Astrocyte (in vitro differentiated cells and primary cell): Measurements from ENCODE around the gene ZBTB7C. TPM values are rescaled to one million over a fixed set of nuclear protein-coding genes. Genes with fewer than 3 reads are reported as not detected.

Experiments
- DNase-seq: peaks from one replicate; pipeline ENCODE4 v3.0.0-alpha.2; 2010; ENCODE audit warnings: low read depth
- FAIRE-seq: peaks from 2 replicates; lab custom pipeline; 2011; peaks lifted over from hg19 to GRCh38; lab: Jason Lieb, UNC
- H2AFZ ChIP-seq: 2 replicates; pipeline ENCODE4 v1.6.0; 2012; ENCODE audit warnings: low read depth, low read length, inconsistent platforms
- H3K27ac ChIP-seq: 2 replicates; pipeline ENCODE4 v1.5.1; 2011; ENCODE audit warnings: low read depth, low read length, inconsistent platforms
- H3K27me3 ChIP-seq: 2 replicates; pipeline ENCODE4 v1.6.0; 2011; ENCODE audit warnings: low read length, inconsistent platforms; ENCODE audit not compliant: insufficient read depth
- H3K36me3 ChIP-seq: 2 replicates; pipeline ENCODE4 v1.5.1; 2011; ENCODE audit warnings: low read length, inconsistent platforms; ENCODE audit not compliant: insufficient read depth
- H3K4me1 ChIP-seq: 2 replicates; pipeline ENCODE4 v1.5.1; 2011; ENCODE audit warnings: low read length, inconsistent platforms; ENCODE audit not compliant: insufficient read depth
- H3K4me2 ChIP-seq: 2 replicates; pipeline ENCODE4 v1.6.0; 2012; ENCODE audit warnings: low read length, inconsistent platforms
- H3K4me3 ChIP-seq: 2 replicates; pipeline ENCODE4 v1.5.1; 2011; ENCODE audit warnings: low read depth, mild to moderate bottlenecking, low read length, inconsistent platforms; ENCODE audit not compliant: insufficient read depth
- H3K79me2 ChIP-seq: 2 replicates; pipeline ENCODE4 v1.6.0; 2012; ENCODE audit warnings: mild to moderate bottlenecking, low read length, inconsistent platforms; ENCODE audit not compliant: insufficient read depth
- H3K9ac ChIP-seq: 2 replicates; pipeline ENCODE4 v1.6.0; 2012; ENCODE audit warnings: mild to moderate bottlenecking, low read length, inconsistent platforms
- H3K9me3 ChIP-seq: 2 replicates; pipeline ENCODE4 v1.5.1; 2012; ENCODE audit warnings: low read depth, mild to moderate bottlenecking, low read length, inconsistent platforms; ENCODE audit not compliant: insufficient read depth
- H4K20me1 ChIP-seq: 2 replicates; pipeline ENCODE4 v1.6.0; 2012; ENCODE audit warnings: low read length, inconsistent platforms; ENCODE audit not compliant: insufficient read depth
- H3K27ac Mint-ChIP-seq: one replicate; pipeline ENCODE4 v1.8.0; 2021; ENCODE audit warnings: mild to moderate bottlenecking, mixed read lengths; ENCODE audit not compliant: unreplicated experiment
- H3K27me3 Mint-ChIP-seq: one replicate; pipeline ENCODE4 v1.8.0; 2021; ENCODE audit warnings: low read depth, mixed read lengths; ENCODE audit not compliant: unreplicated experiment
- H3K36me3 Mint-ChIP-seq: one replicate; pipeline ENCODE4 v1.8.0; 2021; ENCODE audit warnings: low read depth, mixed read lengths; ENCODE audit not compliant: unreplicated experiment
- H3K4me1 Mint-ChIP-seq: one replicate; pipeline ENCODE4 v1.8.0; 2021; ENCODE audit warnings: low read depth, mixed read lengths; ENCODE audit not compliant: unreplicated experiment
- H3K4me3 Mint-ChIP-seq: one replicate; pipeline ENCODE4 v1.8.0; 2021; ENCODE audit warnings: mild to moderate bottlenecking, moderate library complexity, mixed read lengths; ENCODE audit not compliant: unreplicated experiment
- H3K9me3 Mint-ChIP-seq: one replicate; pipeline ENCODE4 v1.8.0; 2021; ENCODE audit warnings: mild to moderate bottlenecking, mixed read lengths; ENCODE audit not compliant: unreplicated experiment
- EZH2 ChIP-seq: IDR thresholded peaks from 2 replicates; pipeline ENCODE4 v1.6.1; 2012; ENCODE audit warnings: mild to moderate bottlenecking, low read length, inconsistent platforms; ENCODE audit not compliant: insufficient read depth
- total RNA-seq: library from RNA; stranded (reverse); gene quantifications from 2 replicates; pipeline ENCODE4 v1.2.1, GENCODE V29; 2021
- TF ChIP-seq, protein P1 (sequence below): IDR thresholded peaks from 2 replicates; pipeline ENCODE4 v1.5.1; 2011; ENCODE audit warnings: low read depth, mild to moderate bottlenecking, inconsistent platforms, low read length, moderate library complexity; ENCODE audit not compliant: insufficient read depth

Gene ZBTB7C
- total RNA-seq, 1 donor from 2014 or later, result 1.0 TPM

DNA sequence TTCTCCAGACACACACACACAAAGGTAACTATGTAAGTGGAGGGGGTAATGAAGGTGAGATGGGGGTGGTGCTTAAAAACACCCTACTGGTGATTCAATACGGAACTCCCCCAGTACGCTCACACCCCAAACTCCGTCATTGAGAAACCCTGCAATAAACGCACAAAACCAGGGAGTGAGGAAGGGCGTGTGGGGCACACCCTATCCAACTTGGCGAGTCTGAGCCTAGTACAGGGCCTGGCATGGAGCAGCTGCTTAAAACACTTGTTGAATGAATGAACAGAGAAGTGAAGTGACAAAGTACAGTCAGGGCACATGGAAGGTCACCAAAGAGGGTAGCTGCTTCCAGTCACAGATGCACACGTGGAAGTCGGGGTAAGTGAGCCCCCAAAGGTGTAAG lies 331.9 kb downstream of the ZBTB7C start:
- H2AFZ ChIP-seq, result no peak overlapping the region
- Mint-ChIP-seq H3K9me3 (no peaks in the 10 kb centered on the region), H3K36me3 (peaks cover 3% of the 10 kb centered on the region), H3K27me3 (peaks cover 57% of the 10 kb centered on the region), H3K4me1 (no peaks in the 10 kb centered on the region), H3K4me3 (no peak overlapping the region), H3K27ac (no peak overlapping the region)
- no peaks in the 10 kb centered on the region for H4K20me1 ChIP-seq
- H3K4me1 ChIP-seq, result no peaks in the 10 kb centered on the region
- H3K4me2 ChIP-seq, result no peak overlapping the region
- no peak overlapping the region for H3K27ac ChIP-seq
- no peaks in the 10 kb centered on the region for H3K79me2 ChIP-seq
- TF ChIP-seq, protein P1, sequence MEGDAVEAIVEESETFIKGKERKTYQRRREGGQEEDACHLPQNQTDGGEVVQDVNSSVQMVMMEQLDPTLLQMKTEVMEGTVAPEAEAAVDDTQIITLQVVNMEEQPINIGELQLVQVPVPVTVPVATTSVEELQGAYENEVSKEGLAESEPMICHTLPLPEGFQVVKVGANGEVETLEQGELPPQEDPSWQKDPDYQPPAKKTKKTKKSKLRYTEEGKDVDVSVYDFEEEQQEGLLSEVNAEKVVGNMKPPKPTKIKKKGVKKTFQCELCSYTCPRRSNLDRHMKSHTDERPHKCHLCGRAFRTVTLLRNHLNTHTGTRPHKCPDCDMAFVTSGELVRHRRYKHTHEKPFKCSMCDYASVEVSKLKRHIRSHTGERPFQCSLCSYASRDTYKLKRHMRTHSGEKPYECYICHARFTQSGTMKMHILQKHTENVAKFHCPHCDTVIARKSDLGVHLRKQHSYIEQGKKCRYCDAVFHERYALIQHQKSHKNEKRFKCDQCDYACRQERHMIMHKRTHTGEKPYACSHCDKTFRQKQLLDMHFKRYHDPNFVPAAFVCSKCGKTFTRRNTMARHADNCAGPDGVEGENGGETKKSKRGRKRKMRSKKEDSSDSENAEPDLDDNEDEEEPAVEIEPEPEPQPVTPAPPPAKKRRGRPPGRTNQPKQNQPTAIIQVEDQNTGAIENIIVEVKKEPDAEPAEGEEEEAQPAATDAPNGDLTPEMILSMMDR, result no peak
- no peak for TF ChIP-seq EZH2
- DNase-seq (no peak), FAIRE-seq (no peak)
- no peak overlapping the region for H3K9ac ChIP-seq
- no peaks in the 10 kb centered on the region for H3K9me3 ChIP-seq
- H3K27me3 ChIP-seq, result no peaks in the 10 kb centered on the region
- H3K4me3 ChIP-seq, result no peak overlapping the region
- no peaks in the 10 kb centered on the region for H3K36me3 ChIP-seq

DNA sequence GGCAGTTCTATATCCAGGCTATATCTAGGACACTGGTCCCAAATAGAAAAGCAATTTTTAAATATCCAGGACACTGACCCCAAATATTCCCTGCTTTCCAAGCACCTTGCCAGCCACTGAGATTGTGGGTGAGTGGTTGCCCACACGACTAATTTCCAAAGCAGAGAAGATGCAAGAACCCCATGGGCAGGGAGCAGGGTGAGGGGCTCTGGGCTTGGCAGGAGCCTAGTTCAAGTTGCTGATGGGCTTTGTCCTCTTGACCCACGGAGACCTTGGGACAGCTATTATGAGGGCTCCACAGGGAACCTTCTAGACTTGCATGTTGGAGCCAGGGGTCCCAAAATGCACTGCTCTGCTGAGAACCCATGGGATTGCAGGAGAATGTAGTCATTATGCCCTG lies 332.7 kb downstream of the ZBTB7C start:
- H4K20me1 ChIP-seq, result no peaks in the 10 kb centered on the region
- no peaks in the 10 kb centered on the region for H3K4me1 ChIP-seq
- Mint-ChIP-seq H3K4me3 (no peak overlapping the region), H3K4me1 (no peaks in the 10 kb centered on the region), H3K27me3 (peaks cover 59% of the 10 kb centered on the region), H3K36me3 (peaks cover 4% of the 10 kb centered on the region), H3K27ac (no peak overlapping the region), H3K9me3 (no peaks in the 10 kb centered on the region)
- no peaks in the 10 kb centered on the region for H3K9me3 ChIP-seq
- no peak overlapping the region for H3K4me2 ChIP-seq
- no peaks in the 10 kb centered on the region for H3K79me2 ChIP-seq
- no peak overlapping the region for H3K9ac ChIP-seq
- TF ChIP-seq, protein P1, result no peak
- no peak for TF ChIP-seq EZH2
- FAIRE-seq, result no peak
- H3K36me3 ChIP-seq, result no peaks in the 10 kb centered on the region
- no peak for DNase-seq
- no peak overlapping the region for H3K4me3 ChIP-seq
- no peak overlapping the region for H3K27ac ChIP-seq
- no peak overlapping the region for H2AFZ ChIP-seq
- no peaks in the 10 kb centered on the region for H3K27me3 ChIP-seq

DNA sequence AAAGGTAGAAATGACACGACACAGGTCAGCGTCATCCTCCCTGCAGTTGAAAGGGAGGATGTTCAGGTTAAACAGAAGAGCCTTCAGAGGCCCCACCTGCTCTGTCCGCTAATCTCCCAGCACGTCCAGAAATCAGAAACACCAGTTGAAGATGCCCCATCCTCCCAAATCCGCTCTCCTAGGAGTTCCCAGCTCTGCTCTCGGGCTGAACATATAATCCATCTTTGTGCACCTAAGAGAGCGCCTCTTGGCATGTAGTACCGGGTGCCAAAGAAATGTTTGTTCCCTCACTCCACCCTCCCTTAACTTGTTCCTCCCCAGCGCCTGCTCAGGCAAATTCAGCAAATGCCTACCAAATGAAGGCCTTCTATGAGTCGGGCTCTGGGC lies 333.5 kb downstream of the ZBTB7C start:
- Histone ChIP-seq H3K27ac (no peak overlapping the region), H3K4me1 (no peaks in the 10 kb centered on the region), H3K9me3 (no peaks in the 10 kb centered on the region), H3K79me2 (no peaks in the 10 kb centered on the region), H3K9ac (no peak overlapping the region), H3K27me3 (peaks cover 3% of the 10 kb centered on the region), H3K36me3 (no peaks in the 10 kb centered on the region), H3K4me2 (no peak overlapping the region), H4K20me1 (no peaks in the 10 kb centered on the region), H2AFZ (no peak overlapping the region), H3K4me3 (no peak overlapping the region)
- Mint-ChIP-seq H3K4me3 (no peak overlapping the region), H3K27me3 (peaks cover 57% of the 10 kb centered on the region), H3K4me1 (no peaks in the 10 kb centered on the region), H3K9me3 (peaks cover 1% of the 10 kb centered on the region), H3K36me3 (peaks cover 4% of the 10 kb centered on the region), H3K27ac (no peak overlapping the region)
- no peak for TF ChIP-seq EZH2
- no peak for FAIRE-seq
- no peak for DNase-seq
